GM12878 (cell line): ENCODE results near the gene TFRC. TPM values are rescaled to one million over a fixed set of nuclear protein-coding genes. Genes with fewer than 3 reads are reported as not detected.

ENCODE experiments used
- CHD2 ChIP-seq: IDR thresholded peaks from 2 replicates; pipeline ENCODE4 v1.6.1; 2011; ENCODE audit warnings: low read depth, low read length, improper control_type of control experiment, borderline replicate concordance
- HDAC2 ChIP-seq: fragments of 200-600 bp; sonication (generic); IDR thresholded peaks from 2 replicates; pipeline ENCODE4 v1.6.1; 2017
- LARP7 ChIP-seq: fragments of 450-650 bp; IDR thresholded peaks from 2 replicates; pipeline ENCODE4 v1.6.1; 2017; ENCODE audit warnings: mild to moderate bottlenecking
- MAX ChIP-seq: IDR thresholded peaks from 2 replicates; pipeline ENCODE4 v1.6.1; 2012; ENCODE audit warnings: low read depth, low read length, improper control_type of control experiment
- MLLT1 ChIP-seq: fragments of 450-650 bp; IDR thresholded peaks from 2 replicates; pipeline ENCODE4 v1.6.1; 2016; ENCODE audit warnings: mild to moderate bottlenecking
- MXI1 ChIP-seq: fragments of 150-350 bp; IDR thresholded peaks from 2 replicates; pipeline ENCODE4 v1.6.1; 2011; ENCODE audit warnings: low read depth, mild to moderate bottlenecking, inconsistent platforms, low read length, improper control_type of control experiment
- MYC ChIP-seq: IDR thresholded peaks from 2 replicates; pipeline ENCODE4 v1.6.1; 2011; ENCODE audit warnings: mild to moderate bottlenecking, low read length, moderate library complexity, inconsistent platforms; ENCODE audit not compliant: insufficient read depth, insufficient replicate concordance, insufficient read length, severe bottlenecking
- STAT3 ChIP-seq: IDR thresholded peaks from 2 replicates; pipeline ENCODE4 v1.6.1; 2011; ENCODE audit warnings: low read depth, low read length, improper control_type of control experiment
- TCF3 ChIP-seq: IDR thresholded peaks from 2 replicates; pipeline ENCODE4 v1.6.1; 2012; ENCODE audit warnings: low read depth, mild to moderate bottlenecking, low read length, borderline replicate concordance; ENCODE audit not compliant: insufficient read depth
- YBX1 ChIP-seq: fragments of 450-650 bp; IDR thresholded peaks from 2 replicates; pipeline ENCODE4 v1.6.1; 2016; ENCODE audit warnings: antibody characterized with exemption
- ZBTB33 ChIP-seq: fragments of 450-650 bp; IDR thresholded peaks from 2 replicates; pipeline ENCODE4 v1.6.1; 2017; ENCODE audit warnings: mild to moderate bottlenecking
- ZNF592 ChIP-seq: fragments of 450-650 bp; IDR thresholded peaks from 2 replicates; pipeline ENCODE4 v1.6.1; 2017; ENCODE audit warnings: mild to moderate bottlenecking, moderate library complexity
- polyA plus RNA-seq, 11 experiments: library from polyadenylated mRNA; depleted of rRNA in 4 of 11; unstranded in 6 of 11; stranded (reverse) in 5 of 11; fragments of >200 nt; fragmentation: Nextera tagmentation in 4 of 11; fragmentation: Illumina TruSeq in 1 of 11; extraction: Ambion mirVana in 4 of 11; extraction: Trizol in 1 of 11; gene quantifications; 1 replicate in 1 of 11; 2 replicates in 10 of 11; pipeline versions ENCODE4 v1.2.1 to v1.2.3, GENCODE V29; 2011 to 2016; ENCODE audit warnings: inconsistent platforms in 2 of 11, missing spikeins in 2 of 11, low read depth in 1 of 11
- total RNA-seq, 4 experiments: library from RNA; depleted of rRNA in 3 of 4; stranded (reverse); fragments of >200 nt in 3 of 4; fragmentation: Illumina TruSeq in 1 of 4; extraction: Trizol in 1 of 4; gene quantifications; 2 replicates each; pipeline versions ENCODE4 v1.2.1 to v1.2.3, GENCODE V29; 2013 to 2021
- TF ChIP-seq, protein P1 (sequence below): fragments of 450-650 bp; IDR thresholded peaks from 2 replicates; pipeline ENCODE4 v1.6.1; 2016; ENCODE audit warnings: mild to moderate bottlenecking, moderate library complexity, borderline replicate concordance

Gene TFRC
- total and polyA plus RNA-seq, 10 of the 15 experiments (the other 5 are each of a cell fraction or from before 2014, with no cell fraction given) = 123 to 526 (median 316) TPM

DNA sequence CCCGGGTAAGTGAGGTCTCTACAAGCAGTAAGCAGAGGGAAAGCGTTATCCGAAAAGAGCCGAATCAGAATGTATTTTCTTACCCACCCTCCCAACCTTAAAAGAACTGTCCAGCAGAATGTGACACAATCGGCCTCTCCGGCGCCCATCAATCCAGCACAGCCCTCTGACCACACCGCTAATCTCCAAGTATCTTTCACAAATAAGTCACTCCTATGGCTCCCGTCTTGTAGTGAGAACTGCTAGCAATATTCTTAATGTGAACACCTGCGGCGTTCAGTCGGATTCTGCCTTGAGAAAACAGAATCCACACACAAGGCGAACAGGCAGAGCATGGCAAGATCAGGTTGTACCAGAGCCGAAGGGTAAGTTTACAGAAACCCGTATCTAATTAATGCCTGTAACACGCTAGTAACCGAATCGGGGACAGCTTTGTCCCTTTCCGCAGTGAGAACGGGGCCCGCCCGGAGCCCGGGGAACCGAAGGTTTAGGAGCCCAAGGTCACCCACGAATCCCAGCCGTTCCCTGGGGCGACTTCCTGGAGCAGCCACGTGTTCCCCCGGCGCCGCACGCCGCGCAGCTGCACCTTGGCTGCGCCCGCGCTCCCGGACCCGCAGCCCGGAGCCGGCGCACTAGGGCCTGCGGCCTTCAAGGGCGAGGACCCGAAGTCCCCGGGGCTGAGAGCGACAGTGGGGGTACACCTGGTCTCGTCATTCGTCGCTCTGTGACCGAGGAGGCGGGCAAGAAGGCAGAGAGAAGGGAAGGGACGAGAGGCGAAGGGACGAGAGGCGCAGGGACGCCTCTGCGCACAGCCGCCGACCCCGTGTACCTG lies 672 bp downstream of the TFRC start (continued):
- TF ChIP-seq, protein P1, sequence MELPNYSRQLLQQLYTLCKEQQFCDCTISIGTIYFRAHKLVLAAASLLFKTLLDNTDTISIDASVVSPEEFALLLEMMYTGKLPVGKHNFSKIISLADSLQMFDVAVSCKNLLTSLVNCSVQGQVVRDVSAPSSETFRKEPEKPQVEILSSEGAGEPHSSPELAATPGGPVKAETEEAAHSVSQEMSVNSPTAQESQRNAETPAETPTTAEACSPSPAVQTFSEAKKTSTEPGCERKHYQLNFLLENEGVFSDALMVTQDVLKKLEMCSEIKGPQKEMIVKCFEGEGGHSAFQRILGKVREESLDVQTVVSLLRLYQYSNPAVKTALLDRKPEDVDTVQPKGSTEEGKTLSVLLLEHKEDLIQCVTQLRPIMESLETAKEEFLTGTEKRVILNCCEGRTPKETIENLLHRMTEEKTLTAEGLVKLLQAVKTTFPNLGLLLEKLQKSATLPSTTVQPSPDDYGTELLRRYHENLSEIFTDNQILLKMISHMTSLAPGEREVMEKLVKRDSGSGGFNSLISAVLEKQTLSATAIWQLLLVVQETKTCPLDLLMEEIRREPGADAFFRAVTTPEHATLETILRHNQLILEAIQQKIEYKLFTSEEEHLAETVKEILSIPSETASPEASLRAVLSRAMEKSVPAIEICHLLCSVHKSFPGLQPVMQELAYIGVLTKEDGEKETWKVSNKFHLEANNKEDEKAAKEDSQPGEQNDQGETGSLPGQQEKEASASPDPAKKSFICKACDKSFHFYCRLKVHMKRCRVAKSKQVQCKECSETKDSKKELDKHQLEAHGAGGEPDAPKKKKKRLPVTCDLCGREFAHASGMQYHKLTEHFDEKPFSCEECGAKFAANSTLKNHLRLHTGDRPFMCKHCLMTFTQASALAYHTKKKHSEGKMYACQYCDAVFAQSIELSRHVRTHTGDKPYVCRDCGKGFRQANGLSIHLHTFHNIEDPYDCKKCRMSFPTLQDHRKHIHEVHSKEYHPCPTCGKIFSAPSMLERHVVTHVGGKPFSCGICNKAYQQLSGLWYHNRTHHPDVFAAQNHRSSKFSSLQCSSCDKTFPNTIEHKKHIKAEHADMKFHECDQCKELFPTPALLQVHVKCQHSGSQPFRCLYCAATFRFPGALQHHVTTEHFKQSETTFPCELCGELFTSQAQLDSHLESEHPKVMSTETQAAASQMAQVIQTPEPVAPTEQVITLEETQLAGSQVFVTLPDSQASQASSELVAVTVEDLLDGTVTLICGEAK = 0 out of 2 replicates have a peak, but pooled peaks have one; percentile 28
- TF ChIP-seq MAX (peak; percentile 74; the same call in 1 of the 2 replicates), YBX1 (no peak), MYC (peak; percentile 69), HDAC2 (no peak), MXI1 (peak; percentile 97), ZBTB33 (no peak), TCF3 (0 out of 2 replicates have a peak, but pooled peaks have one; percentile 24), LARP7 (peak; percentile 93), STAT3 (no peak), MLLT1 (peak; percentile 76), CHD2 (no peak), ZNF592 (no peak)
